ENCODE results near the gene FALEC.

FALEC gene

DNA sequence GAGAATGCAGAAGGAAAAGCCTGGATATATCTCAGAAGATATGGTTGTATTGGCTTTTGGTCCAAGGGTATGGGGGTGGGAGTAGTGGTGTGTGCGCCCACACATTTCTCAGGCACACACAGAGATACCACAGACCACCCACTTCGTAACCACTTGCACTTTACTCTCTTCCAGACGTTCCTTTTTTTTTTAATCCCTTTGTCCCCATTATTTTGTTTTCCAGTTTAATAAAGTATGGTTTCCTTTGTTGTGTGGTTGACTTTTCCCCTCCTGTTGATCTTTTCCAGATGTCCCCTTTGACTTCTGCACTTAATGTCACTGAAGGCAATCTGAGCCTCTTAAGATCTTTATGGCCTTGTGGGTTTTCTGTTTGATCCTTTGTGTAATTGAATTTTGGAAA is 38.8 kb upstream of the FALEC start:
- TF ChIP-seq, protein P1, sequence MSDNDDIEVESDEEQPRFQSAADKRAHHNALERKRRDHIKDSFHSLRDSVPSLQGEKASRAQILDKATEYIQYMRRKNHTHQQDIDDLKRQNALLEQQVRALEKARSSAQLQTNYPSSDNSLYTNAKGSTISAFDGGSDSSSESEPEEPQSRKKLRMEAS (IDR thresholded peaks at IDR 0.05; ENCODE audit: low read depth, low read length), result no peak
- TF ChIP-seq MYC (IDR thresholded peaks at IDR 0.05; ENCODE audit: low read depth, low read length) (no peak), POLR2A (IDR thresholded peaks at IDR 0.05; ENCODE audit: extremely low read depth, insufficient read length) (no peak)
- TF ChIP-seq, protein P2, sequence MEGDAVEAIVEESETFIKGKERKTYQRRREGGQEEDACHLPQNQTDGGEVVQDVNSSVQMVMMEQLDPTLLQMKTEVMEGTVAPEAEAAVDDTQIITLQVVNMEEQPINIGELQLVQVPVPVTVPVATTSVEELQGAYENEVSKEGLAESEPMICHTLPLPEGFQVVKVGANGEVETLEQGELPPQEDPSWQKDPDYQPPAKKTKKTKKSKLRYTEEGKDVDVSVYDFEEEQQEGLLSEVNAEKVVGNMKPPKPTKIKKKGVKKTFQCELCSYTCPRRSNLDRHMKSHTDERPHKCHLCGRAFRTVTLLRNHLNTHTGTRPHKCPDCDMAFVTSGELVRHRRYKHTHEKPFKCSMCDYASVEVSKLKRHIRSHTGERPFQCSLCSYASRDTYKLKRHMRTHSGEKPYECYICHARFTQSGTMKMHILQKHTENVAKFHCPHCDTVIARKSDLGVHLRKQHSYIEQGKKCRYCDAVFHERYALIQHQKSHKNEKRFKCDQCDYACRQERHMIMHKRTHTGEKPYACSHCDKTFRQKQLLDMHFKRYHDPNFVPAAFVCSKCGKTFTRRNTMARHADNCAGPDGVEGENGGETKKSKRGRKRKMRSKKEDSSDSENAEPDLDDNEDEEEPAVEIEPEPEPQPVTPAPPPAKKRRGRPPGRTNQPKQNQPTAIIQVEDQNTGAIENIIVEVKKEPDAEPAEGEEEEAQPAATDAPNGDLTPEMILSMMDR (IDR thresholded peaks at IDR 0.05; ENCODE audit: low read depth, low read length), result no peak
- H3K4me3 ChIP-seq (ENCODE audit: low read depth, low read length), result no peak overlapping the region
- no peak for DNase-seq (ENCODE audit: low read depth)

DNA sequence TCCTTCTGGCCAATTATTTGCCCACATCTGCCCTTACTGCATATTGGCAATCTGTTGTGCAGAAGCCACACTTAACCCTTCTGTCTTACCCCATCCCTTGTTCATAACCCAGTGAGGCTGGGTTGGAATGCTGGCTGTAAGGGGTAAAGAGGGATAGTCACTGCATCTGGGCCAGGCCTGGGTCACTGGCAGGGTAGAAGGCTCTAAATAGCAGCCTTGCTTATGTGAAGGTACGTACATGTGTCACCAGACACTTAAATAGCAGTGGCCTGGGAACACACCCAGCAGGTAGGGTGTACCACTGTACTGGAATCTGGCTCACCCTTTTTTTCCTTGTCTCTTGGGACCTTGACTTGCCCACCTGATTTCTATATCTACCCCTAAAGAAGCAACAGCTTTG is 38.2 kb upstream of the FALEC start:
- no peak for DNase-seq (ENCODE audit: low read depth)
- no peak overlapping the region for H3K4me3 ChIP-seq (ENCODE audit: low read depth, low read length)
- TF ChIP-seq POLR2A (IDR thresholded peaks at IDR 0.05; ENCODE audit: extremely low read depth, insufficient read length) (no peak), MYC (IDR thresholded peaks at IDR 0.05; ENCODE audit: low read depth, low read length) (no peak)
- TF ChIP-seq, protein P1 (IDR thresholded peaks at IDR 0.05; ENCODE audit: low read depth, low read length), result no peak
- TF ChIP-seq, protein P2 (IDR thresholded peaks at IDR 0.05; ENCODE audit: low read depth, low read length), result no peak

DNA sequence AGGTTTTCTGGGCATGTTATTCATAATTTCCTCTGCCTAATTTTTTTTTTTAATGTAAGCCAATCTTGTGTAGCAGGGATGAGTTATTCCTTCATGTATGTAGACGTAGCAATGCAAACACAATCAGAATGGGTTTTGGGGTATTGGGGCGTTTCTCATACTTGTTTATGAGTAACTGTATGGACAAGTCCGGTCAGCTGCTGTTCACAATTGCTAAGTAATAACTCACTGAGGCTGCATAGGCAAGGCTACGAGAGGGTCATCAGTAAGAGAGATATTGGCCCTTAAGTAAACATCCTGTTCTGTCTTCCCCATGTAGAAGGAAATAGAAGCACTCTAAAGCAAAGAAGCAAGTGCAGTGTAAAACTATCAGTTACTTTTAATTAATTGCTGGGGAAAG is 37.8 kb upstream of the FALEC start:
- TF ChIP-seq, protein P2 (IDR thresholded peaks at IDR 0.05; ENCODE audit: low read depth, low read length), result no peak
- TF ChIP-seq, protein P1 (IDR thresholded peaks at IDR 0.05; ENCODE audit: low read depth, low read length), result no peak
- TF ChIP-seq MYC (IDR thresholded peaks at IDR 0.05; ENCODE audit: low read depth, low read length) (no peak), POLR2A (IDR thresholded peaks at IDR 0.05; ENCODE audit: extremely low read depth, insufficient read length) (no peak)
- DNase-seq (ENCODE audit: low read depth), result no peak
- H3K4me3 ChIP-seq (ENCODE audit: low read depth, low read length), result no peak overlapping the region

DNA sequence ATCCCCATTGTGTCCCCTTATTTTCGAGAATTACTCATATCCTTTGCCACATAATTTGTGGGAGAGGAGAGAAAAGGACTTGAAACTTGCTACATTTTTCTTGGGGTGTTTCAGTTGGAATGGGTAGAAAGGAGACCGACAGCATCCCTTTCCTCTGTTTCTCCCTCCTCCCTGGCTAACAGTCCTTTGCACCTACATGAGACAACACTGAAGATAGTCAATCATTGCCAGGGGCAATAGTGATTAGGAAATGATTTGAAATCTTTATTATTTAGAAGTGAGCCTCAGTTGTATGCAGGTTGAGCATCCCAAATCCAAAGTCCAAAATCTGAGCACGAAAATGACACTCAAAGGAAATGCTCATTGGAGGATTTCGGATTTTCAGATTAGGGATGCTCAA is 36.2 kb upstream of the FALEC start:
- no peak overlapping the region for H3K4me3 ChIP-seq (ENCODE audit: low read depth, low read length)
- TF ChIP-seq POLR2A (IDR thresholded peaks at IDR 0.05; ENCODE audit: extremely low read depth, insufficient read length) (no peak), MYC (IDR thresholded peaks at IDR 0.05; ENCODE audit: low read depth, low read length) (no peak)
- TF ChIP-seq, protein P2 (IDR thresholded peaks at IDR 0.05; ENCODE audit: low read depth, low read length), result no peak
- TF ChIP-seq, protein P1 (IDR thresholded peaks at IDR 0.05; ENCODE audit: low read depth, low read length), result no peak
- no peak for DNase-seq (ENCODE audit: low read depth)

DNA sequence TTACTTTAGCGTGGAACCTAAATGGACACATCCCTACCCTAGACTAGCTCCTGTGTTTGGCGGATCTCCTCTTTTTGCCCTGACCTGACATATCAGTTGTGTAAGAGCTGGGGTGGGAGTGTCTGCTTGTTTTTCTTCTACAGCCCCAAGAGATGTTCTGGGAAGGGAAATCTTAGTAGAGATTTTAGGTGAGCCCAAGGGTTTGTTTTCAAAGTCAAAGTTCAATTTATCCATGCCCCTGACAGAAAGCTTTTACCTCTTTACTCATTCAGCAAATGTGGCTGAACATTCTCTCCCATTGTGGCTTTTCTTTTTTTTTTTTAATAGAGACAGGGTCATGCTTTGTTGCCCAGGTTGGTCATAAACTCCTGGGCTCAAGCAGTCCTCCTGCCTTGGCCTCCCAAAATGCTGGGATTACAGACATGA is 35.6 kb upstream of the FALEC start:
- DNase-seq (ENCODE audit: low read depth), result peak; percentile 17
- no peak overlapping the region for H3K4me3 ChIP-seq (ENCODE audit: low read depth, low read length)
- TF ChIP-seq, protein P2 (IDR thresholded peaks at IDR 0.05; ENCODE audit: low read depth, low read length), result no peak
- TF ChIP-seq, protein P1 (IDR thresholded peaks at IDR 0.05; ENCODE audit: low read depth, low read length), result no peak
- no peak for TF ChIP-seq MYC (IDR thresholded peaks at IDR 0.05; ENCODE audit: low read depth, low read length)
- no peak for TF ChIP-seq POLR2A (IDR thresholded peaks at IDR 0.05; ENCODE audit: extremely low read depth, insufficient read length)

DNA sequence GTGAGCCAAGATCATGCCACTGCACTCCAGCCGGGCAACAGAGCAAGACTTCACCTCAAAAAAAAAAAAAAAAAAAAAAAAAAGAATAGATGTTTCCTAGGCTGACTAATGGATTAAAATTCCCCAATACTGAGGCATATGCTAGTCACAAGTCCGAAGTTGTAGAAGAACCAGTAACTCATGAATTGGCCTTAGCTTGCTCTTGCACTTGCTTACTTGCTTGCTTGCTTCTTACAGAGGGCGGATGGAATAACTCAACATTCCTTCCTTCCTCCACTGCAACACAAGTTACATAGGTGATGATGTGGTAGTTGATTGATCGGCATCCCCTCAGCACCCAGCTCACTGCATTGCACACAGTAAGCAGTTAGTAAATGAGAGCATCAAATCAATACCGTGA is 31.1 kb upstream of the FALEC start:
- TF ChIP-seq POLR2A (IDR thresholded peaks at IDR 0.05; ENCODE audit: extremely low read depth, insufficient read length) (no peak), MYC (IDR thresholded peaks at IDR 0.05; ENCODE audit: low read depth, low read length) (no peak)
- TF ChIP-seq, protein P1 (IDR thresholded peaks at IDR 0.05; ENCODE audit: low read depth, low read length), result no peak
- TF ChIP-seq, protein P2 (IDR thresholded peaks at IDR 0.05; ENCODE audit: low read depth, low read length), result no peak
- H3K4me3 ChIP-seq (ENCODE audit: low read depth, low read length), result no peak overlapping the region
- DNase-seq (ENCODE audit: low read depth), result no peak

Measured in NB4 (cell line).